ENCODE results near the gene ARID1B. TPM values are rescaled to one million over a fixed set of nuclear protein-coding genes. Genes with fewer than 3 reads are reported as not detected.
A peak's percentile ranks its signal among the peaks of the same experiment; 100 is the strongest.

Gene ARID1B
- total and polyA plus RNA-seq, 9 of the 15 experiments (the other 6 are each of a cell fraction or from before 2014, with no cell fraction given) = 12.5 to 50.5 (median 25.8) TPM

- Histone ChIP-seq H3K4me1 (replicated peaks in 1 of 2; ENCODE audit: control insufficient read depth in 2 of 2, insufficient read depth in 2 of 2, low read length in 2 of 2) (peaks cover 0 to 12% of the 10 kb centered on the region in 2 experiments; a peak in 3 of 5 replicates), H3K79me2 (ENCODE audit: control insufficient read depth, insufficient read depth, low read length) (no peaks in the 10 kb centered on the region), H3K36me3 (ENCODE audit: control insufficient read depth, insufficient read depth, low read length) (peaks cover 7% of the 10 kb centered on the region; the same call in 1 of the 3 replicates), H3K9me1 (ENCODE audit: control insufficient read depth, insufficient read depth, low read length) (no peaks in the 10 kb centered on the region), H3K9me3 (replicated peaks; ENCODE audit: control insufficient read depth, insufficient read depth, low read depth, low read length) (no peaks in the 10 kb centered on the region), H2AFZ (ENCODE audit: low read depth, low read length) (no peak overlapping the region), H3K4me3 (no peak overlapping the region), H4K20me1 (replicated peaks; ENCODE audit: control insufficient read depth, insufficient read depth, low read length) (no peaks in the 10 kb centered on the region), H3K9ac (ENCODE audit: insufficient read depth in 1 of 2, low read depth in 2 of 2, low read length in 2 of 2) (no peak overlapping the region), H3K27ac (ENCODE audit: extremely low read depth, low read depth, low read length) (peak overlapping the region; percentile 19; the same call in 2 of the 3 replicates), H3K4me2 (ENCODE audit: insufficient read depth, low read length) (peak overlapping the region; percentile 50), H3K27me3 (ENCODE audit: control insufficient read depth in 2 of 2, insufficient read depth in 2 of 2, low read length in 2 of 2) (no peaks in the 10 kb centered on the region)
- FAIRE-seq (peak; percentile 86), DNase-seq (ENCODE audit: extremely low read depth in 1 of 4, low spot score in 3 of 4) (peak; percentile 33 to 71 (median 48)), ATAC-seq (peak; percentile 86)
- BruUV-seq (replicated peaks) = no TSS peak
- 11% methylated on average over 7 of the region's 7 CpGs for WGBS (ENCODE audit: insufficient coverage, low coverage, missing lambda C conversion rate)
- ChIA-PET POLR2A (interaction anchor here (1.4 kb wide), 1 partner anchor 13 kb away, joined by 4 read pairs; no protein-coding TSS in a partner anchor), CTCF (ENCODE audit: low intra/inter-chr PET ratio) (no interaction called here)
- intact Hi-C loops (cut with micrococcal nuclease) (no loop called here), in situ Hi-C loops (cut with MboI) (no loop called here)
- TF ChIP-seq GTF3C2 (IDR thresholded peaks at IDR 0.05; ENCODE audit: borderline replicate concordance, extremely low read depth, insufficient read length) = no peak
- no peak for TF ChIP-seq MLLT1 (IDR thresholded peaks at IDR 0.05)
- TF ChIP-seq ZBTB17 (CRISPR knock-in tag; IDR thresholded peaks at IDR 0.05) = no peak
- TF ChIP-seq ZNF274 (IDR thresholded peaks at IDR 0.05; ENCODE audit: borderline replicate concordance, low read depth, low read length) = no peak
- no peak for TF ChIP-seq CCAR2 (IDR thresholded peaks at IDR 0.05; ENCODE audit: low read depth, low read length)
- TF ChIP-seq BMI1 (IDR thresholded peaks at IDR 0.05; ENCODE audit: low read length) = no peak
- no peak for TF ChIP-seq FOXA1 (IDR thresholded peaks at IDR 0.05; ENCODE audit: borderline replicate concordance)
- TF ChIP-seq NUFIP1 (IDR thresholded peaks at IDR 0.05; ENCODE audit: partially characterized antibody) = no peak
- TF ChIP-seq ELF1 (tag; IDR thresholded peaks at IDR 0.05) = peak; percentile 59
- no peak for TF ChIP-seq MLX (CRISPR knock-in tag; conservative IDR thresholded peaks at IDR 0.05)
- TF ChIP-seq NR4A1 (CRISPR knock-in tag; IDR thresholded peaks at IDR 0.05) = no peak
- no peak for TF ChIP-seq NR4A1 (tag; IDR thresholded peaks at IDR 0.05)
- TF ChIP-seq NFATC3 (IDR thresholded peaks at IDR 0.05) = no peak
- TF ChIP-seq ZBTB9 (CRISPR knock-in tag; IDR thresholded peaks at IDR 0.05) = no peak
- peak; percentile 97 for TF ChIP-seq EGR1 (conservative IDR thresholded peaks at IDR 0.05)
These were observed 322.9 kb downstream of the ARID1B start for GRCh38 chr6:157099912-157100593.
